Breast epithelium (tissue), 4 donors: ENCODE data around the gene PPP1R15B. TPM values are rescaled to one million over a fixed set of nuclear protein-coding genes. Genes with fewer than 3 reads are reported as not detected.
"Not testable (repeated sequence)": the region's sequence is repeated elsewhere in the genome, so short reads cannot be mapped to it uniquely, and the experiment has no call there.

Experiments
- DNase-seq, 2 donors: peaks; one replicate each; pipeline ENCODE4 v3.0.0-alpha.2; 2019; ENCODE audit warnings: low spot score in 2 of 2
- H3K27ac ChIP-seq, 2 donors: fragments of 200-600 bp; sonication (generic) in 1 of 2; one replicate each; pipeline ENCODE4 v1.5.1; 2016 to 2019; ENCODE audit warnings: mild to moderate bottlenecking in 1 of 2
- H3K27me3 ChIP-seq, 2 donors: fragments of 200-600 bp; sonication (generic) in 1 of 2; one replicate each; pipeline versions ENCODE4 v1.5.1 to v1.6.0; 2017 to 2019; ENCODE audit warnings: control low read depth in 1 of 2, mild to moderate bottlenecking in 1 of 2
- H3K36me3 ChIP-seq: fragments of 200-600 bp; one replicate; pipeline ENCODE4 v1.5.1; 2019
- H3K4me1 ChIP-seq, 2 donors: fragments of 200-600 bp; sonication (generic); one replicate each; pipeline ENCODE4 v1.5.1; 2016 to 2019; ENCODE audit warnings: control low read depth in 1 of 2
- H3K4me3 ChIP-seq, 3 donors: fragments of 200-600 bp; sonication (generic); 1 replicate in 2 of 3; 2 replicates in 1 of 3; pipeline ENCODE4 v1.5.1; 2016 to 2019; ENCODE audit warnings: mild to moderate bottlenecking in 3 of 3, moderate library complexity in 2 of 3
- H3K9me3 ChIP-seq, 2 donors: fragments of 200-600 bp; sonication (generic) in 1 of 2; one replicate each; pipeline ENCODE4 v1.5.1; 2016 to 2019; ENCODE audit warnings: control low read depth in 1 of 2
- POLR2A ChIP-seq: fragments of 450-650 bp; IDR thresholded peaks from one replicate; pipeline ENCODE4 v1.6.1; 2016; ENCODE audit warnings: antibody characterized with exemption, mild to moderate bottlenecking, moderate library complexity
- POLR2AphosphoS5 ChIP-seq, 3 donors: sonication (generic); formaldehyde crosslinking; IDR thresholded peaks; one replicate each; pipeline ENCODE4 v1.6.1; 2017; ENCODE audit warnings: antibody characterized with exemption in 3 of 3
- intact Hi-C: fragments of 100-400 bp; cut with DNase I; formaldehyde crosslinking; loops from one replicate; pipeline ENCODE4 v1.15.1; 2023; ENCODE audit warnings: low total_unique reads
- total RNA-seq, 3 donors: library from RNA; depleted of rRNA; stranded (reverse); fragments of >200 nt; gene quantifications; one replicate each; pipeline ENCODE4 v1.1.0, GENCODE V29; 2016
- TF ChIP-seq, protein P1 (sequence below), 3 donors: fragments of 450-650 bp; IDR thresholded peaks; one replicate each; pipeline ENCODE4 v1.5.1; 2016 to 2017; ENCODE audit warnings: antibody characterized with exemption in 3 of 3, mild to moderate bottlenecking in 3 of 3, moderate library complexity in 3 of 3

PPP1R15B gene
- total RNA-seq, 3 donors from 2014 or later = 47.5 to 91.6 (median 53.3) TPM

- Histone ChIP-seq H3K9me3 (no peaks in the 10 kb centered on the region), H3K4me1 (no peaks in the 10 kb centered on the region), H3K4me3 (no peak overlapping the region), H3K36me3 (no peaks in the 10 kb centered on the region), H3K27me3 (no peaks in the 10 kb centered on the region), H3K27ac (no peak overlapping the region)
- no peak for TF ChIP-seq POLR2AphosphoS5 (IDR thresholded peaks at IDR 0.05)
- TF ChIP-seq, protein P1, sequence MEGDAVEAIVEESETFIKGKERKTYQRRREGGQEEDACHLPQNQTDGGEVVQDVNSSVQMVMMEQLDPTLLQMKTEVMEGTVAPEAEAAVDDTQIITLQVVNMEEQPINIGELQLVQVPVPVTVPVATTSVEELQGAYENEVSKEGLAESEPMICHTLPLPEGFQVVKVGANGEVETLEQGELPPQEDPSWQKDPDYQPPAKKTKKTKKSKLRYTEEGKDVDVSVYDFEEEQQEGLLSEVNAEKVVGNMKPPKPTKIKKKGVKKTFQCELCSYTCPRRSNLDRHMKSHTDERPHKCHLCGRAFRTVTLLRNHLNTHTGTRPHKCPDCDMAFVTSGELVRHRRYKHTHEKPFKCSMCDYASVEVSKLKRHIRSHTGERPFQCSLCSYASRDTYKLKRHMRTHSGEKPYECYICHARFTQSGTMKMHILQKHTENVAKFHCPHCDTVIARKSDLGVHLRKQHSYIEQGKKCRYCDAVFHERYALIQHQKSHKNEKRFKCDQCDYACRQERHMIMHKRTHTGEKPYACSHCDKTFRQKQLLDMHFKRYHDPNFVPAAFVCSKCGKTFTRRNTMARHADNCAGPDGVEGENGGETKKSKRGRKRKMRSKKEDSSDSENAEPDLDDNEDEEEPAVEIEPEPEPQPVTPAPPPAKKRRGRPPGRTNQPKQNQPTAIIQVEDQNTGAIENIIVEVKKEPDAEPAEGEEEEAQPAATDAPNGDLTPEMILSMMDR (IDR thresholded peaks at IDR 0.05) = no peak
- TF ChIP-seq POLR2A = no peak
- DNase-seq = no peak
- intact Hi-C loops = no loop called here
Observed at GRCh38 chr1:204426971-204427701, 15.5 kb upstream of the PPP1R15B start.

GRCh38 chr1:204426474-204426873 is 14.9 kb upstream of the PPP1R15B start:
- H3K27ac ChIP-seq = no peak overlapping the region

GRCh38 chr1:204426035-204426436 is 14.4 kb upstream of the PPP1R15B start:
- no peak overlapping the region for H3K27ac ChIP-seq

More at GRCh38 chr1:204426474-204426873, 14.9 kb upstream of the PPP1R15B start:
- Histone ChIP-seq H3K4me1 (no peaks in the 10 kb centered on the region), H3K27me3 (no peaks in the 10 kb centered on the region), H3K36me3 (no peaks in the 10 kb centered on the region), H3K4me3 (no peak overlapping the region), H3K9me3 (no peaks in the 10 kb centered on the region)
- intact Hi-C loops = no loop called here
- no peak for DNase-seq
- TF ChIP-seq, protein P1 (IDR thresholded peaks at IDR 0.05) = no peak
- TF ChIP-seq POLR2AphosphoS5 (IDR thresholded peaks at IDR 0.05) (no peak), POLR2A (no peak)

DNA sequence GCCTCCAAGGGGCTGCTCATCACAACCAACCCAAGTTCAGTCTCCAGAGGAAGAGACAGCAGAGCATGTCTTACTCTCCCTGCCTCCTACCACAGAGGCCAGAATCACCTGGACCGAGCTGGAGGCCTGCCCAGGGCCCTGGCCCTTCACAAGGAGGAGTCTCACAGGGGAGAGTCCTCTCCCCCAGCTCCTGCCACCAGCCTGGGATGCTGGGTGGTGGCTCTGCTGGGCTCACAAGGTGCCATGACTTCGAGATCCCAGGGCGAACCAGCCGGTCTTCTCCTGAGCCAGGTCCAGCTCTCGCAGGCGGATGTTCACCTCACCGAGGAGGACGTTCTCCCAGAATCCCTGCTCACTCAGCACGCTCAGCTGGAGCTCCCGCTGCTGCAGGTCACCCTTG is 13.0 kb upstream of the PPP1R15B start:
- Histone ChIP-seq H3K4me3 (no peak overlapping the region), H3K4me1 (no peaks in the 10 kb centered on the region), H3K27ac (no peak overlapping the region), H3K36me3 (no peaks in the 10 kb centered on the region), H3K9me3 (no peaks in the 10 kb centered on the region), H3K27me3 (no peaks in the 10 kb centered on the region)
- intact Hi-C loops = no loop called here
- TF ChIP-seq POLR2A (no peak), POLR2AphosphoS5 (IDR thresholded peaks at IDR 0.05) (no peak)
- TF ChIP-seq, protein P1 (IDR thresholded peaks at IDR 0.05) = no peak
- DNase-seq = peak in 1 of 2 donors; percentile 13

More at GRCh38 chr1:204426035-204426436, 14.4 kb upstream of the PPP1R15B start:
- no peaks in the 10 kb centered on the region for H3K4me1 ChIP-seq
- no peak for DNase-seq
- TF ChIP-seq, protein P1 (IDR thresholded peaks at IDR 0.05) = no peak
- no peak for TF ChIP-seq POLR2A
- TF ChIP-seq POLR2AphosphoS5 (IDR thresholded peaks at IDR 0.05) = no peak
- intact Hi-C loops = no loop called here
- no peaks in the 10 kb centered on the region for H3K27me3 ChIP-seq
- H3K9me3 ChIP-seq = no peaks in the 10 kb centered on the region
- H3K4me3 ChIP-seq = no peak overlapping the region
- H3K36me3 ChIP-seq = no peaks in the 10 kb centered on the region

DNA sequence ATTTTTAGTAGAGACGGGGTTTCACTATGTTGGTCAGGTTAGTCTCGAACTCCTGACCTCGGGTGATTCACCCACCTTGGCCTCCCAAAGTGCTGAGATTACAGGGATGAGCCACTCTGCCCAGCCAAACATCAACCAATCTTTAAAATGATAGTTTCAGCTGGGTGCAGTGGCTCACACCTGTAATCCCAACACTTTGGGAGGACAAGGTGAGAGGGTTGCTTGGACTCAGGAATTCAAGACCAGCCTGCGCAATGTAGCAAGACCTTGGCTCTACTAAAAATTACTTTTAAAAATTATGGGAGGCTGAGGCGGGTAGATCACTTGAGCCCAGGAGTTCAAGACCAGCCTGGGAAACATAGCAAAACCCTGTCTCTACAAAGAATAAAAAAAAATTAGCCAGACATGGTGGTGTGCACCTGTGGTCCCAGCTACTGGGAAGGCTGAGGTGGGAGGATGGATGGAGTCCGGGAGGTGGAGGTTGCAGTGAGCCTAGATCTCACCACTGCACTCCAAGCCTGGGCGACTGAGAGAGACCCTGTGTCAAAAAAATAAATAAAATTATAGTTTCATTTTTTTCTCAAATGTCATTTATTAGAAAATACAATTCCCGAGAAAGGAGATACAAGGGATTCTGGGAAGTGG is 10.6 kb upstream of the PPP1R15B start:
- H3K27me3 ChIP-seq, H3K27ac ChIP-seq, H3K36me3 ChIP-seq, H3K9me3 ChIP-seq, H3K4me1 ChIP-seq, H3K4me3 ChIP-seq: not testable (repeated sequence)
- intact Hi-C loops = loop anchor here (1.0 kb wide), 1 partner anchor 28 kb away; no protein-coding TSS in a partner anchor
- DNase-seq = peak in 1 of 2 donors; percentile 14
